Activated naive CD4-positive, alpha-beta T cell treated with anti-CD3 and anti-CD28 coated beads, Interleukin-2, amount 50 U/mL, for 16 hours (primary cell): Measurements from ENCODE around the gene DNM3.

Experiments used
- DNase-seq: peaks from one replicate; pipeline ENCODE4 v3.0.0-alpha.2; 2020

Gene DNM3

DNA sequence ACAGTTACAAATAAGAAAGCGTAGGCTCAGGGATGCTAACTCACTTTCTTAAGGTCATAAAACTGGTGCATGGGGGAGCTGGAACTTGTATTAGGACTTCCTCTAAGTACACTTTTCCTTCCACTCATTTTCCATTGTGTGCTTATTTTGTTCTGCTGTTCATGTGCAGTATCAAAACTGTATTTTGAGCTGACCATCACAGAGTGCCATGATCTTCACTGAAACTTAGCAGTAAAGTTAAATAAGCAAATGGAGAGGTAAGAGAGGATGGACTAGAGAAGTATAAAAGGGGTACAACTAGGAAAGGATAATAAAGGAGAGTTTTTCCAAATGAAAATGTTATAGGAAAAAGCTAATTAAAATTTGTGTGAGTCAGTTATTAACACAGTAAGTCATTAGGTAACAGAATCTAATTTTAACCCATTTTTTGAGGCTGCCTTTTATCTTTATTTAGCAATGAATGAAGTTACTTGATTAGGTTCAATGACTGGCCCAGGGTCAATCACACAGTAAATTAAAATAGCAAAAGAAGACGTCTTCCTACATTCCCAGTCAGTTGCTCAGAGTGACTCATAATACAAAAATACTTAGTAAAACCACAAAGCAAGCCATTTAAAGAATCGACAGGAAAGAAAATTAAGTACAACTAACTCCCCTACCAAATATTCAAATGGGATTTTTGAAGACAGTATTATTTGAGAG lies 413.4 kb downstream of the DNM3 start:
- no peak for DNase-seq

DNA sequence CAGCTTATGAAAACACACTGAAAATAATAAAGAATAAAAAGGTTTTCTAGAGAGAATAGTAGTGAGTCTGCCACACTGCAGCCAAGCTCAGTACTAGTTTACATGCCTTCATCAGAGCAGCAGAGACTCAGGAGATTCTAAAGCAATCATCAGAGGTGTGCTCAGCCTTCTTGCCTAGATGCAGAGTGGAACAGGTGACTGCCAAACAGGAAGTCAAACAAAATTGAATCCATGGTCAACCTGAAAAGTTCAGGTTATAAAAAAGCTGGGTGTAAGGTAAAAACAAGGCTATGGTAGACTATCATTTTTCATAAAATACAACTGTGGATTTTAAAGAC lies 413.9 kb downstream of the DNM3 start:
- no peak for DNase-seq

DNA sequence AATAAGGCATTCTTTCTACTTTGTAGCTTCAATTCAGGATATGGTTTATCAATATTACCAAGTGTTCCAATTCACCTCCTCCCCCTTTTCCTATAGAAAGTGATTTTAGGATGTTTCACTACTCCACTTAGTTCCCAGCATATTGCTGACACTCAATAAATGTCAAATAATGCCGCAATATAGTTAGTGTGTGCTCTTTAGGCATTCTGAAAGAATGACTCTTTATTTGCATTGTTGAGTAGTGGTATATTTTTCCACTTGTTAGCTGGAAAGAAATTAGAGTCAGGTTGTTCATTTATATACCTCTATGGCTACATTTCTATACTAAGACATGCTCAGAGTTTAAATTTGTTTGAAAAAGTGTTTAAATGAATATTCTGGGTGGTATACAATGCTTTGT lies 424.6 kb downstream of the DNM3 start:
- no peak for DNase-seq

DNA sequence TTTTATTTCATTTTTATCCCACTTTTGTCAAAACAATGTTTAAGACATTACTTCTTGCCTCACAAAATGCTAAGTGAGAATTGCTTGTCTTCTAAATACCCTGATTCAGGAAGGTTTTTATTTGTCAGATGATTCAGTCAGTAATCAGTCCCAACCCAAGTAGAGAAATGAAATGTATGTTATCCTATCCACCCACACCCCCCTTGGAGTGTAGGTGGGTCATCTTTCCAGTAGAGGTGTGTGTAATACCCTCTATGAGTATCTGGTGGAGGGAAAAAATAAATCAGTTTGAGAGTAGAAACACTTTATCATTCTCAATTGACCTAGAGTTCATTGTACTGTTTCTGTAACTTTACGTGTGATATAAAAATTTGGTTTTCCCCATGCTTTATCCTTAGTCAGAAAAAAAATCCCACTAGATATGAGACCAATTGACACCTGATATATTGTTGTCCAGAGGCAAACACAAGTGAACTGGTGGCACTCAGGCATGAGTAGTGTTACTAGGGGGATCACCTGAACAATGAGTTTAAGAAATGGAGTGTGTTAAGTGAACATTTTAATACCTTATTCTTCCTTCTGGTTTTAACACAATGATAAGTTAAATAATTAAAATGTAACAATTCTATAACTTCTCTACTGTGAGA lies 425.4 kb downstream of the DNM3 start:
- DNase-seq: peak; percentile 29

DNA sequence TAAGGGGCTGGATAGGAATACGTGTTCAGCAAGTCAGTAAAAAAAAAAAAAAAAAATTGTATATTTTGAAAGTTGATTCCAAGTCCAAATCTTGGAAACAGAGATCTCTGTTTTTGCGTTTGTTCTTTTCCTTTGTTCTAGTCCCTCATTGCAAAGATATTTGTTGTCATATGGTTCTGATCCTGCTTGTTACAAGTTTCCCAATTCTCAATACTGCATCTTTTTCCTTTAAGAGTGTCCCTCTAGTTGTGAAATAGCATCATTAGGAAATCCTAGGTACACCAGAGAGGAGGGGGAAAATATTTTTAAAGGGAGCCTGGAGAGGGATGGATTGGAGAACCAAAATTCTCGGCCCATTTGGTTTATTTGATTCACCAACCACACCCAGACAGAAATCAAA lies 426.9 kb downstream of the DNM3 start:
- DNase-seq: no peak

DNA sequence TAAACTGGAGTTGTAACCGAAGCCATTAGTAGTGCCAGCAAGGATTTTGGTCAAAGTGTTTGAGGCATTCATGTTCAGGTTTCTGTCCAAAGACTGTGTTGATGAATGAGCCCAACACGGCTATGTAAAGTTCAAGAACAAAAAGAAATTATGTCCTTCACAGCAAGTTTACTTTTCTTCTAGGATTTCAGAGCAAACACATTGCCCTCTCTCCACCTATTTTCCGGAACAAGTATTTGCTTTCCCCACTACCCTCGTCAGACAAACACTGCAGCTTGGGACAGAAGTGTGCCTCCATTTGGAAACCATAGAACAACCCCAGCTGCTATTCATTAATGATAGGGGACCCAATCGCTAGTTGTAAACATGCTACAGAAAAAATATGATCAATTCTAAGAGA lies 427.8 kb downstream of the DNM3 start:
- no peak for DNase-seq

DNA sequence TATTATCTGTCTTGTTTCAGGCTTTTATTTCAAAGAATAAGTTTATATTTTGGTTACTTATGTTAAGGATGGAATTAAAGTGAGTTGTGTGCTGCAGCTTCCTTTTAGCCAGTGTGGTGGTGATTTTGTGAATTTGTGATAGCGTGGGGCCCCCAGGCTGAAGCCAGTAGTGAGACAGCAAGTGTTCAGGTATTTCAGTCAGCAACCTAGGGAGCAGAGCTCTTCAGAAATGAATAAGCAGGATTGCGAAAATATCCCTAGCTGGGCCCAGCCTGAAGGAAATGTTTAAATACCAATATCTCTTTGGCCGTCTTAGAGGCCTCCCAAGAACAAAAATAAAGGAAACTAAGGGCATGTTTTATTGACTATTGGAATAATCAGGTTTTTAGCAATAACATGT lies 428.3 kb downstream of the DNM3 start:
- no peak for DNase-seq

DNA sequence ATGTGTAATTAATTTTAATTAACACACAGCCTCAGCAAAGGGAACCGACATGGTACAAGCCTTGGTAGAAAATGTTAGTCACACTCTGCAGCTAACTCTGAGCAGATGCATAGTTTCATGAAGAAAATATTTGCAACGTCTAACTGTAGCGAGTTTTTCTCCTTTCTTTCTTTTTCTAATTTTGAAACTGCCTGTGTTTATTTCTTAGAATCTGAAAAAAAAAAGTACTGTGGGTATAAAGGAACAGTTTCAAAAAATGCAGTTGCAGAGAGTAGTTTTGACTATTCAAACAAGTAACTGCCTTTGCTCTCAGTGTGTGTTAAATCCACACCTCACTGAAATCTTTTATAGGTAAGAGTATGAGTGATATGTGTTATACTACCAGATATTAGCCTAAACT lies 429.3 kb downstream of the DNM3 start:
- DNase-seq: no peak

DNA sequence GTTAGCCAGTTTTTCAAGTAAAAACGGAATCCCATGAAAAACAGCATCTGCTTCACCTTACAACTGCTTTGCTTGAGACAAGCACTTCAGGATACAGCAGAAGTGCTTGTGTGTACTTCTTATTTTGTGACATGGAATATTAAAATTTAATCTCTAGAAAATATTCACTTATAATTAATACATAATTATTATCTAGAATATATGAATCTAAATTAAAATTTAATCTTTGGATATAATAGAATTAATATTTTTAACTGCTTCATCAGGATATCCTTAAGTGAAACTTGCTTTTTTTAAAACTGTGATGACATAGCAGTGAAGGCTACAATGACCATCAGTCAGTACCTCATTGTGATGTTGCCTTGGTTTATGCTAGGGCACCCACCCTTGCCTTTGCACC lies 430.8 kb downstream of the DNM3 start:
- DNase-seq: no peak

DNA sequence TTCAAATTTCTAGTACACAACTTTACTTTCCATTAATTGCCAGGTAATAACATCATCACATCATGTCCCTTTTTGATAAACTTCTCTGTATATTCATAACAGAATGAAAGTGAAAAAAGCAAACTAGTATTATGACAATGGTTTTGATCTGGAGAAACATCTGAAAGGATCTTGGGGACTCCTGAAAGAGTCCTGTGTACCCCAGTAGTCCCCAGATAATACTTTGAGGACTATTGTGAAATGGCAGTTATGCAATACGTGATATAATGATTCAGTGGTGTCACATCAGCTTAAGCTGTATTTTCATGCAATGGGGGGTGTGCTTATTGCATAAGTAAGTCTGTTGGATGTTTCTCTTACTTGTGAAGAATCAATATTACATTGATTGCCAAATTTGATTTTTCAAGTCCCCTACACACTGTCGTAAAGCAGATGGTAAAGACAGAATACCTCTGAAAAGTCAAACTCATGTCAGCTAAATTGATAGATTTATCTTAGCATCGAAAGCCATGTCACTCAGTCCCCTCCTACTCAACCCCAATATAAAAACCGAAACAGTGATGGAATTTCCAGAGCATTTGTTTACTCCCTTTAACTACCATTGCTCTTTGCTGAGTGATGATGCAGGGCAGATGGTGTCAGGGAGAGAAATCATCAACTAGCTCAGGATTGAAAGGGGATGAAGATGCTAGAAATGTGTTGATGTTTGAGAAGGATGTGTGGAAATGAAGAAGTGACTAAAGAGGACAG lies 432.5 kb downstream of the DNM3 start:
- DNase-seq: no peak

DNA sequence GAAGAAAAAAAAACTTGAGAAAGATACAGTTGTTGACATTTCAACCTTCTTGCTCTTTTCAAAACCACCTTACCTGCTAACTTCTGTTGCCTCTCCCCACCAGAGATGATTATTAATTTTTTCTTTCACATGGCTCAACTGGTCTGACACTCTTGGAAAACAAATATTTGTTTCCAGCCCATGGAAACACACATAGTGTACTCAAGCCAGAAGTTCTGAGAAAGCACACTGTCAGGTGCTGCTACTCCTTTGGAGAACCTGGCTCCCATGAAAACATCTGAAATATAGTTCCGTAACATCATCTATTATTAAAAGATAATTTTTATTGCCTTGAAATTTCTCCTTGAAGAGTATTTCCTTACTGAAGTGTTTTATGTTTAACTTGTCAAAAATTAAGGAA lies 434.2 kb downstream of the DNM3 start:
- DNase-seq: no peak

DNA sequence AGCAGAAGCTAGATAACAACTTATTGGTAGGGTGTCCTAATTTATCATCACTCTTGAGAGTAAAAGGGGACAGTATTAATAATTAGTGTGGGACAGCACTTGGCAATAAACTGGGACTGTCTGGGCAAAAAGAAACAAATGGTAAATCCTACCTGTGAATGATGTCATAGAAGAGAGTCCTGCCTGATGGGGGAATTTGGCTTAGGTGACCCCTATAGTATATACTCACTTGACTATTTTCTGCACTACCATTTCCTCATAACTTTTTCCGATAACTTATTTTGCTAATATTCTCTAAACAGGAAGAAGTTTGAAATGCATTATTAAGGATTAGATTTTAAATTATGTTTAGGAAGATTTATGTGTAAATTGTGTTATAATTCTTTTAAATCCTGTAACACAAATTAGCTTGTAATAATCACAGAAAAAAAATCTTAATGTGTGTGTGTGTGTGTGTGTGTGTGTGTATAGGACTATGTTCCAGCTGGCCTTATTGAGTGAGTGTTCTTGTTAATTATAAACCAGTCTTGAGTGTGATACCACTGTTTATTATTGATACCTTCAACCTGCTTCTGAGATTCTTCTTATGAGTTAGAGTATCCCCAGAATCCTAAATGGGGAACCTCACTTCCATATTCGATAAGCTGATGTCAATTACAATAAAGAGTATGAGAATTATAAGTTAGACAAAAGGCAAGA lies 435.0 kb downstream of the DNM3 start:
- DNase-seq: no peak

DNA sequence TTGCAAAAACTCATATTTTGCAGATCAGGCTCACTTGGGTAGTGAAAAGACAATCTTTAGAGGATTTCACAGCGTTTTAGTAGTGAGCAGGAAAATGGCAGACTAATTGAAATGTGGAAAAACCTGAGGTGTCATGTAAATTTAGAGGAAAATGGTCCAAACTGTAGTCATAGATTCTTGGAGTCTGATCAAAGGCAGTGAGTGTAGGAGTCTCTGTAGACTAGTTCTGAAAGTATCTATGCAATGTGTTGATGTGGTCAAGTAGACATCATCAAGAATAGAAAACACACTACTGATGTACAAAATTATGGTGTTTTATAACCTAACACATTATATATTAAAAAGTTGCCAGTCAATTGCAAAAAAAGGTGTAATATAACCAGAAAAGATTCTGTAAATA lies 436.0 kb downstream of the DNM3 start:
- DNase-seq: no peak

DNA sequence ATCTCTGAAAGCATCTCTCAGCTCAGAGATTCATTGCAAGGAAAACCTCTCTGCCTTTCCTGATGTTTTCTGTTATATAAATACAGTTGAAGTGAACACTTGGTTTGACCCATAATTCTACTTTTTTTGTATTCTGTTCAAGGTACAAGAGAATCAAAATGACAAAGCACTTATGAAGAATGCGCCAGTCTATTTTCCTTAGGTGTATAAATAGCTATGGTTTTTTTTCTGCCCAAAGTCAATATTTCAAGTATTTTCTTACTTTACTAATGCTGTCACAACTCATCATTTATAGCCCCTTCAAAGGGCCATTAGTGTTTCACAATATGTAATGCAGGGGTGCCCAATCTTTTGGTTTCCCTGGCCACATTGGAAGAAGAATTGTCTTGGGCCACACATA lies 436.7 kb downstream of the DNM3 start:
- DNase-seq: no peak

DNA sequence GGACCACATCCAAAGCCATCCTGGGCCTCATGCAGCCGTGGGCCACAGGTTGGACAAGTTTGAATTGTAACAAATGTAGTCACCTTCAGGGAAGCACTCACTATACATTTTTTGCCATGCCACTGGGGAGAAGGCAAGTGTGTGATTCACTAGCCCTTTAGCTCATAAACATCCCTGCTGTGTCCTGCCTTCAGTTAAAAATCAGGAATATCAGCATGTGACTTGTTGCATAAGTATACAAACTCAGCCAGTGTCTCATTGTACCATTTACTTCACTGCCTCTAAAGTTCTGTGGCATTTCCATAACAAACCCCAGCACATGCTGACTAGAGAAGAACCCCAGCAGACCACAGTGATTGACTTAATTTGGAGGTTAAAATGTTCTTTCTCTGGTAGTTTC lies 437.2 kb downstream of the DNM3 start:
- DNase-seq: no peak

DNA sequence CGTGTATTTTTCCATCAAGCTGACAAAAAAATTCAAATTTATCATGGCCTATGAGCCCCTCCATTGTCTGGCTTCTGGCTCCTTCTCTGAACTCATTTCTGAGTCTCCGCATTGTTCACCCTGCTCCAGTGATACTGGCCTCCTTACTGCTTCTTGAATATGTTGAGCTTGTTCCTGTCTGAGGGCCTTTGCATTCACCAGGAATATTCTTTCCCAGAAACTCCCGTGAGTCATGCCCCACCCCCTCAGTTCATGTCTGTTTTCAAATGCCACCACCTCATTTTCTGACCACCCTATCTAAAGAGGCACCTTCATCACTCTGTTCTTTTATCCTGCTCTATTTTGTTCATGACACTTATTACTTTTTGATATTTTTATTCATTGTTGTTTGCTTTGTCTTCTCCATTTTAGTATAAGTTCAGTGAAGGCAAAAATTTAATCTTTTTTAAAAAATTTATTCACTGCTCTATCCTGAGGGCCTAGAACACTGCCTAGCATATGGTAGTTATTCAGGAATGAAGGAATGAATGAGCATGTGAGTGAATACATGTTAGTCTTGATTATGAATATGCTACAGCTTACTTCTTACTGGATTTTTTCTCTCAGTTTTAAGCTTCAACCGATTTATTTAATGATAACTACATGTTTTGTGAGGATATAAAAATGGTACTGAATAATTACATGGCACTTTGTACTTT lies 438.8 kb downstream of the DNM3 start:
- no peak for DNase-seq

DNA sequence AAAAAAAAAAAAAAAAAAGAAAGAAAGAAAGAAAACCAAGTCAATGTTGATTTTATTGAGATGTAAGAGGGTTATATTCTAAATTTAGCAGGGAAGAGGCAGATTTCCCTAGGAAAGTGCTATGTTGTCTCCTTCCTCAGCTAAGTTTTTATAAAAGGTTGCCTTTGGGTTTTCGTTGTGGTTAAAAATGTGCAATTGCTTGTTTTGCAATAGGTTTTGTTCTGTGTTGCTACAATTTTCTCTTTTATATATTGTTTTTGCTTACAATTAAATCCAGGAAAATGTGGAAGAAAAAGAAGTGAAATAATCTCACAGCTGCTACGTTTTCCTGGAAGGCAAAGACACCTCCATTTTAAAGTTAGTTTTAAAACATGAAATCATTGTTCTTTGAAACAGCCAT lies 442.5 kb downstream of the DNM3 start:
- DNase-seq: no peak

DNA sequence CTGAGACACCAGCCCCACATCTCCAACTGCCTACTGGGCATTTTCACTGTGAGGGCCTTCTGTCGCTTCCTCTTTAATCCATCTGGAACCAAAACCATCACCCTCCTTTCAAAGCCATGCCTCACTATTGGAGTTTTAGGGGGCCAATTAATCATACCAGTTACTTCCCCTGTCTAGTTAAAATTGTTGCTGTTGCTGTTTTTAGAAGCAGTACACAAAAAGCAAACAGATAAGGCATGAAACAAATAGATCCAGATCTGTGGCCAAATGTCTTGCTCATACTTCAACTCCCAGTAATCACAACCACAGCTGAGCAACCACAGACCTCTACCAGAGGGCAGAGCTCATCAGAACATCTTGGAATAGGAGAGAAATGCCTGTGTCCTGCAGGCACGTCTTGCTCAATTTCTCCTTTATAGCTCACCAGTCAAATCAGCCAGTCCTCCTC lies 445.4 kb downstream of the DNM3 start:
- DNase-seq: no peak

DNA sequence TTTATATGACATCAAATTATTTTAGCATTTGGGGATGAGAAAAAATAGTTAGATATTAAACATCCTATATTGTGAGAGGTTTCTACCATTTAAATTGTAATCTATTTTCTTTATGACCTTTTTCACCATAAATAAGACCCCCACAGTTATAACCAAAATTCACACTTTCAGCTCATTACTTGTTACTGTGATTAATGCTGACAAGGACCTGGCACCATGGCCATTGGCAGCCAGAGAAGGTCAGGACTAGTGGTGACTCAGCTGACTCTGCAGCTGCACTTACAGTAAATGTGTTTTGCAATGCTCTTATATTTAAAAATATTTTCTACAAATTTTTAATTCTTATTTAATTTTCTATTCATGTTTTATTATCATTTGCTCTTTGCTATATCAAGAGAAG lies 445.9 kb downstream of the DNM3 start:
- DNase-seq: no peak

DNA sequence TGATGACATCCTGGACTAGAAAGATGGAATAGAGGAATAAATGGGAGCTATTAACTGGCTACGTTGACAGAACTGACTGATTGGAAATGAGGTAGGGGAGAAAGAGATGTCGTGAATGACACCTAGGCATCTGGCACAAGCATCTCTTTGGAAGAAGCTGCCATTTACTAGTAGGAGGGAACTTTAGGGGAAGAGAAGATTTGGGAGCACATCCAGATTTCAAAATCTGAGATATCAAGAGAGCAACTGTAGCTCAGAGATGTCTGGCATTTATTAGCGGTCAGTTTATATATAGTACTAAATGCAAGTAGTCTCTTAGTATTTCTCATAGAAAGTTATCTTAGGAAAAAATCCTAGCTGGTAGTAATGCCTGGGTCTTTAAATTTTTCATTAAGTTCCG lies 447.3 kb downstream of the DNM3 start:
- DNase-seq: no peak

DNA sequence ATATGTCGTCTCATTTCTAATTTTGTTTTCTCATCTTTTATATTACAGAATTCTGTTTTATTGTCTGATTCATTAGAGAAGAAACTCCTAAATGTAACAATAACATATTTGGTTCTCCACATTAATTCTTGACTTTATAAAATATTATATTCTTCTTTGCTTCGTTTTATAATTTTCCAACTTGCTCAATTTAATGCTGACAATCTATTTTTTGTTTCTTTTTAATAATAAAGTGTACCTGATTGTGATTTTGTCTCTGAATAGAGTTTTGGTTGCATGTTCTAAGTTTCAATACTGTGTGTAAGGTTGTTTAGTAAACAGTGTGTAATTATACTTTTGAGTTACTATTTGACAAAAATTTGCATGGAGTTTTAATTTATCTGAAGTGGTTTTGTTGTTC lies 448.1 kb downstream of the DNM3 start:
- no peak for DNase-seq

DNA sequence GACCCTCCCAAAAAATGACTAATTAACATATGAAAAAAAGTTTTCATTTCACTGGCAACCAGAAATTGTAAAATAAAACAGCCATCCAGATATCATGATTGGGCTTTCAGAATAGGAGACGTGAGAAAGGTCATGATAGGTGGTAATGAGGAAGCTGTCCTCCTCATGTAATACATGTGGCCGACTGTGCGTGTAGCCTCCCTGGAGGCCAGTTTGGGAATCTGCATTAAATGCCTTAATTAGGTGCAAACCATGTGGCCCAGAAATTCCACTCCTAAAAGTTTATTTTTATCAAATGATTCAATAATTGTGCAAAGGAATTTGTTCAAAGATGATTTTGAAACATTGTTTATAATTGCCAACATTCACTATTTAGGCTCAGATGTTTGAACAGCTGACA lies 451.5 kb downstream of the DNM3 start:
- DNase-seq: no peak

DNA sequence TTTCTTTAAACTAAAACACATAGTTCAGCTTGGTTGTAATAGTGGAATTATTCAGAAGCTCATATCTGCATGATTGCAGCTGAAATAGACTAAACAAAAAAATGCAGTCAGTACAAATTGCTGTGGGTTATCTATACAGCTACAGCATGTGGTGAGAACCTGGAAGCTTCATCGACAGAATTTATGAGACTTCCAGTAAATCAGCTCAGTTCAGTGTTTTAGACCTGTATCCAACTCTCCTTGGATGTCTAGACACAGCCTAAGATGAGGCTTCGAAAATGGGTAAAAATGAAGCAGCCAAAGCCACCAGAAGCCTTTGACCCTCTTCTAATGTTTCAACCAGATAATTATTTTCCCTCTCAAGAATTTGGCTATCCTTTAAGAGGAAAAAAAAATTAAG lies 452.1 kb downstream of the DNM3 start:
- DNase-seq: no peak
